GM08714 (cell line): ENCODE results near the gene SGPP2.

ENCODE experiments used
- H3K4me3 ChIP-seq: fragments of 200-500 bp; sonication (Bioruptor generic); 2 replicates; pipeline ENCODE4 v1.5.1; 2014; ENCODE audit warnings: mild to moderate bottlenecking, low read length, inconsistent platforms
- ZNF274 ChIP-seq: IDR thresholded peaks from 2 replicates; pipeline ENCODE4 v1.6.1; 2012; ENCODE audit warnings: mild to moderate bottlenecking, low read depth, low read length

SGPP2 gene

GRCh38 chr2:222436040-222436413 lies 11.7 kb downstream of the SGPP2 start:
- no peak overlapping the region for H3K4me3 ChIP-seq
- TF ChIP-seq ZNF274 = no peak

GRCh38 chr2:222439692-222440091 lies 15.3 kb downstream of the SGPP2 start:
- TF ChIP-seq ZNF274 = no peak
- no peak overlapping the region for H3K4me3 ChIP-seq

DNA sequence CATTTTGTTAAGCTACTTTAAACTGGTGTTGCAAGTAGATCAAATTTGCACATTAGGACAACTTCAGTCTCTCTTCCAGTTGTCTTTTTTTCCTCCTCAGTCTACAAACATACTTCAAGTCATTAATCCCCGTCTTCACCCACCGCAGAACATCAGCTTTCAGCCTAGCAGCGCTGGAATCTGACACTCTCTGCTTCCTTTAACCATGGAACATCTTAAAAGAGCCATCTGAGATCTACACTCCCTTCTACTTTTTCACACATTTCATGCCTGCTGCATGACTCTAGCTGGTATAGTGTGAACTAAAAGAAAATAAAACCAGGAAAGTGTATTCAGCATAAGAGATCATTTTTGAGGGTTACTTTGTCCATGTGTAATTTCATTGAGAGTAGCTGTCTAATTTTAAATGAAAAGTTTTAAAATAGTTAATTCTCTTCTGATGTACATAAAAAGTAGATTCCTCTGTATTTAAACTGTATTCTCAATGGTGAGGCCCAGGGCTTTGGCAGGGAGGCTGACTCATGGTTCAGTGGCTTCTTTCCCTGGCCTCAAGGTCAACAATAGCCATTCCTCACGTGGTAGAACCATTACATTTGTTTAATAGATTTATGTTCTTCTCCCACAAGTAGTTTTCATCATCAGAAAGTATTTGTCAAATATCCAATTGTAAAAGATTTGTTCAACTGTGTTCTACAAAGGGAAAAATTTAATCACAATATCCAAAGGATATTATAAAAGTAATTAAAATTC lies 16.5 kb downstream of the SGPP2 start:
- H3K4me3 ChIP-seq = no peak overlapping the region
- TF ChIP-seq ZNF274 = no peak

- TF ChIP-seq ZNF274 = no peak
- no peak overlapping the region for H3K4me3 ChIP-seq
These were observed 18.3 kb downstream of the SGPP2 start for GRCh38 chr2:222442665-222443064.

DNA sequence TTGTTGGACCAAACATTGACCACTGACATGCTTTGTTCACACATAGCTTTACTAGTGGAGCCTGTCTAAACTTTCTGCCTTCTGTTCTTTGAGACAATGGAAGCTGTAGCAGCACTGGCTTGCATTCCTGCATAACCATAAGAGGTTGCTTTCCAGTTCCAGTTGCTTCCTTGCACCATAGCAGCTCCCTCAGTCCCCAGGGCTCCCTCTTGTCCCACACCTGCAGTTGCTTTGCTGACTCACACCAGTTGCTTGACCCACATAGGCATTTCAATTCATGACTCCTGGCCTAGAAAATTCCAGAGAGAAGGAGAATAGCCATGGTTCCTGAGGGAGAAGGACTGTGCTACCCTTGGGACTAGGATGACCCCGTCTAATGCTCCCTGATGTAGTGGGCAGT lies 20.9 kb downstream of the SGPP2 start:
- H3K4me3 ChIP-seq = no peak overlapping the region
- TF ChIP-seq ZNF274 = no peak

DNA sequence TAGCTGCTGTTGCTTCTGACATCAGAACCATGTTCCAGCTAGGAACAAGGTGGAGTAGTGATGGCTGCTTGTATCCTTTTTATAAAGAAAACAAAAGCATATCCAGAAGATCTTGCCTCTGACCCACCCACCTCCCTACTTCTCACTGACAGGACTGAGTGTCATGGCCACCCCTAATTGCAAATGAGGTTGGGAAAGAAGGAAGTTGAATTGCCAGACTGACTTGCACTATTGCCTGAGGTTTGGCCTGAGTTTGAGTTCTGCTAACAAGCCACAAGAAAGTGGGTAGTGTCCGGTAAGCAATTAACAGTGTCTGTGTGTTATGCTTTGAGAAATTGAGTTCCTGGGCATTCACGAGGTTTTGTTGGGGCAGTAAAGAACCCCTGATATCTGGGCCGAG lies 22.8 kb downstream of the SGPP2 start:
- no peak for TF ChIP-seq ZNF274
- no peak overlapping the region for H3K4me3 ChIP-seq

DNA sequence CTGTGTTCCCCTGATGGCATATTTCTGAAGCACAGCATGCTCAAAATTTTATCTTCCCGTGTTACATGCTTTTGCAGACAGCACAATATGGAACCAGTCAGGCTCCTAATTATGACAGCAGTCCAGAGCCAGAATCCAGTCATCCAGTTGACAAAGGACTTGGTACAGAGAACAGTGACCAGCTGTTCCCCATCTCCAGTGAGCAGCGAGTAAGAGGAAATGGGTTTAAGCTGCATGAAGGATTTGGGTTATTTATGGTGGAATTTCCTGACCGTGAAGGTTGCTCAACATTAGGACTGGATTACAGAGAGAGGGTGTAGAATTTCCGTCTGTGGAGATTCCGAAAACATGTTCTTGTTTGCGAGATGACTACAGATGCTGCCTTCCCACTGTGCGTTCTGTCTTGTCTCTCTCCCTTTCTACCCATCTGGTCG lies 24.4 kb downstream of the SGPP2 start:
- no peak for TF ChIP-seq ZNF274
- no peak overlapping the region for H3K4me3 ChIP-seq

- TF ChIP-seq ZNF274 = no peak
- H3K4me3 ChIP-seq = no peak overlapping the region
These were observed 25.7 kb downstream of the SGPP2 start for GRCh38 chr2:222450021-222450420.

DNA sequence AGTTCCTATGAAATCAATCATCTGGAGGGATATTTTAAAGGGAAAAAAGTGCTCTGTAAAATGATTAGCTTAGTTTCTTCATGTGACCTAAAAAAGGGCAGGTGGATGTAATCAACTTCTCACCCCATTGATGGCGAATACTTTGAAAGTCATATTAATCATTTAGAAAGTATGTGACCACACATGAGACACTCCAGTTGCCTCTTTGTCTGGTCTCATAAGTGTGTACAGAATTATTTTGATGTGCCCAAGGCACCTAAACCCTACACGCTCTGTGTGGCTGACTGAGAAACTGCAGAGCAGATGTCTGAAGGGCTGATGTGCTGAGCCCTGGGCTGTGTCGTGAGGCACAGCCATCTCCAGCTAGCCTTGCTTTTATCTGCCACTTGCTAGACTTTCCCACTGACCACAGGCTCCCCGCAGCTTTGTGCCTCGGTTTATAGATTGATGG lies 26.9 kb downstream of the SGPP2 start:
- TF ChIP-seq ZNF274 = no peak
- no peak overlapping the region for H3K4me3 ChIP-seq

- no peak overlapping the region for H3K4me3 ChIP-seq
- TF ChIP-seq ZNF274 = no peak
These were observed 28.1 kb downstream of the SGPP2 start for GRCh38 chr2:222452422-222452950.

GRCh38 chr2:222456479-222457077 lies 32.2 kb downstream of the SGPP2 start:
- TF ChIP-seq ZNF274 = no peak
- no peak overlapping the region for H3K4me3 ChIP-seq

- no peak for TF ChIP-seq ZNF274
- H3K4me3 ChIP-seq = no peak overlapping the region
These were observed 35.6 kb downstream of the SGPP2 start for GRCh38 chr2:222459983-222460382.

- H3K4me3 ChIP-seq = no peak overlapping the region
- no peak for TF ChIP-seq ZNF274
These were observed 41.4 kb downstream of the SGPP2 start for GRCh38 chr2:222465746-222466145.

GRCh38 chr2:222468346-222468745 lies 44.0 kb downstream of the SGPP2 start:
- TF ChIP-seq ZNF274 = no peak

DNA sequence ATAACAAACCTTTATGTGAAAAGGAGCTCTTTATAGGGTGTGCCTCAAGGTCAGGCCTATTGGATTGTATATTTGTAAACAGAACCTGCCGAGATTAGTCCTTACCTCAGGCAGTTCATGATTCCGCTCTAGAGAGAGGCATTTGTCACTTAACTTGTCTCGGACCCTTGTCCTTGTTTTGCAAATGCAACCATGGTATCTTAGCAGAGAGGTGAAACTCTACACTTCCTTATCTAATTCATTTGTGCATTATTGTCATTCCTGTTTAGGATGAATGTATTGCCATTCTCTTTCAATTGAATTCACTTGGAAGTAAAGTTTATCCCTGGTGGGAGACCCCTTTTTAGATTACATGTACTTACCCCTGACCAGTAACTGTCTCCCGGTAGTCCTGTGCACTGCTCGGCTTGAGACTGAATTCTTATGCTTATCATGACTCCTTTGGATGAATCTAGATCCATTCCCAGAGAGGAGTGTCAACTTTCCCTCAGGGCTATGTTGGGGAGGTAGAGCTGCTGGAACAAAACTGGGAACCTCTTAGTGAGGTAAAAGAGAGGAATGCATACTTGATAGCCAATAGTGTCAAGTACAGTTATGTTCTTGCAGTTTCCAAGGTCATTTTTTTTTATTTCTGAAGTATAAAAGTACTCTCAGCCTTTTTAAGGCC lies 46.6 kb downstream of the SGPP2 start:
- TF ChIP-seq ZNF274 = no peak

More at GRCh38 chr2:222468346-222468745, 44.0 kb downstream of the SGPP2 start:
- H3K4me3 ChIP-seq = no peak overlapping the region

More for the DNA sequence above, 46.6 kb downstream of the SGPP2 start:
- H3K4me3 ChIP-seq = no peak overlapping the region
